Liver (tissue), 3 donors: ENCODE measurements around the gene PPFIBP1.

Experiments used
- CTCF ChIP-seq: fragments of 150-350 bp; IDR thresholded peaks from 2 replicates; pipeline ENCODE4 v1.5.1; 2017; ENCODE audit warnings: improper control_type of control experiment, low read depth, low read length; ENCODE audit not compliant: missing input control
- JUND ChIP-seq, 2 donors: IDR thresholded peaks; 2 replicates each; pipeline ENCODE4 v1.6.1; 2016; ENCODE audit warnings: antibody characterized with exemption in 2 of 2
- RXRA ChIP-seq, 2 donors: IDR thresholded peaks; 2 replicates each; pipeline ENCODE4 v1.6.1; 2017 to 2018; ENCODE audit warnings: antibody characterized with exemption in 2 of 2, mild to moderate bottlenecking in 1 of 2
- TF ChIP-seq, protein P1 (sequence below): IDR thresholded peaks from 2 replicates; pipeline ENCODE4 v1.6.1; 2016; ENCODE audit warnings: antibody characterized with exemption
- TF ChIP-seq, protein P2 (sequence below): IDR thresholded peaks from 2 replicates; pipeline ENCODE4 v1.6.1; 2016; ENCODE audit warnings: antibody characterized with exemption, mild to moderate bottlenecking
- donor health status: healthy.
- donor health status: healthy.

- TF ChIP-seq CTCF (no peak), RXRA (IDR thresholded peaks at IDR 0.05) (no peak), JUND (IDR thresholded peaks at IDR 0.05) (no peak)
- TF ChIP-seq, protein P1, sequence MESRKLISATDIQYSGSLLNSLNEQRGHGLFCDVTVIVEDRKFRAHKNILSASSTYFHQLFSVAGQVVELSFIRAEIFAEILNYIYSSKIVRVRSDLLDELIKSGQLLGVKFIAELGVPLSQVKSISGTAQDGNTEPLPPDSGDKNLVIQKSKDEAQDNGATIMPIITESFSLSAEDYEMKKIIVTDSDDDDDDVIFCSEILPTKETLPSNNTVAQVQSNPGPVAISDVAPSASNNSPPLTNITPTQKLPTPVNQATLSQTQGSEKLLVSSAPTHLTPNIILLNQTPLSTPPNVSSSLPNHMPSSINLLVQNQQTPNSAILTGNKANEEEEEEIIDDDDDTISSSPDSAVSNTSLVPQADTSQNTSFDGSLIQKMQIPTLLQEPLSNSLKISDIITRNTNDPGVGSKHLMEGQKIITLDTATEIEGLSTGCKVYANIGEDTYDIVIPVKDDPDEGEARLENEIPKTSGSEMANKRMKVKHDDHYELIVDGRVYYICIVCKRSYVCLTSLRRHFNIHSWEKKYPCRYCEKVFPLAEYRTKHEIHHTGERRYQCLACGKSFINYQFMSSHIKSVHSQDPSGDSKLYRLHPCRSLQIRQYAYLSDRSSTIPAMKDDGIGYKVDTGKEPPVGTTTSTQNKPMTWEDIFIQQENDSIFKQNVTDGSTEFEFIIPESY = no peak
- TF ChIP-seq, protein P2, sequence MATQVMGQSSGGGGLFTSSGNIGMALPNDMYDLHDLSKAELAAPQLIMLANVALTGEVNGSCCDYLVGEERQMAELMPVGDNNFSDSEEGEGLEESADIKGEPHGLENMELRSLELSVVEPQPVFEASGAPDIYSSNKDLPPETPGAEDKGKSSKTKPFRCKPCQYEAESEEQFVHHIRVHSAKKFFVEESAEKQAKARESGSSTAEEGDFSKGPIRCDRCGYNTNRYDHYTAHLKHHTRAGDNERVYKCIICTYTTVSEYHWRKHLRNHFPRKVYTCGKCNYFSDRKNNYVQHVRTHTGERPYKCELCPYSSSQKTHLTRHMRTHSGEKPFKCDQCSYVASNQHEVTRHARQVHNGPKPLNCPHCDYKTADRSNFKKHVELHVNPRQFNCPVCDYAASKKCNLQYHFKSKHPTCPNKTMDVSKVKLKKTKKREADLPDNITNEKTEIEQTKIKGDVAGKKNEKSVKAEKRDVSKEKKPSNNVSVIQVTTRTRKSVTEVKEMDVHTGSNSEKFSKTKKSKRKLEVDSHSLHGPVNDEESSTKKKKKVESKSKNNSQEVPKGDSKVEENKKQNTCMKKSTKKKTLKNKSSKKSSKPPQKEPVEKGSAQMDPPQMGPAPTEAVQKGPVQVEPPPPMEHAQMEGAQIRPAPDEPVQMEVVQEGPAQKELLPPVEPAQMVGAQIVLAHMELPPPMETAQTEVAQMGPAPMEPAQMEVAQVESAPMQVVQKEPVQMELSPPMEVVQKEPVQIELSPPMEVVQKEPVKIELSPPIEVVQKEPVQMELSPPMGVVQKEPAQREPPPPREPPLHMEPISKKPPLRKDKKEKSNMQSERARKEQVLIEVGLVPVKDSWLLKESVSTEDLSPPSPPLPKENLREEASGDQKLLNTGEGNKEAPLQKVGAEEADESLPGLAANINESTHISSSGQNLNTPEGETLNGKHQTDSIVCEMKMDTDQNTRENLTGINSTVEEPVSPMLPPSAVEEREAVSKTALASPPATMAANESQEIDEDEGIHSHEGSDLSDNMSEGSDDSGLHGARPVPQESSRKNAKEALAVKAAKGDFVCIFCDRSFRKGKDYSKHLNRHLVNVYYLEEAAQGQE = no peak
Measured at GRCh38 chr12:27623645-27624044, 99.6 kb downstream of the PPFIBP1 start.
